NOMO-1 treated with DMSO at 0.1 percent for 48 hours (cell line): ENCODE results near the gene FGF14.

Experiments
- DNase-seq: peaks from one replicate; lab custom pipeline; 2025; ENCODE audit not compliant: unreplicated experiment; lab: John Stamatoyannopoulos, UW

The FGF14 gene

DNA sequence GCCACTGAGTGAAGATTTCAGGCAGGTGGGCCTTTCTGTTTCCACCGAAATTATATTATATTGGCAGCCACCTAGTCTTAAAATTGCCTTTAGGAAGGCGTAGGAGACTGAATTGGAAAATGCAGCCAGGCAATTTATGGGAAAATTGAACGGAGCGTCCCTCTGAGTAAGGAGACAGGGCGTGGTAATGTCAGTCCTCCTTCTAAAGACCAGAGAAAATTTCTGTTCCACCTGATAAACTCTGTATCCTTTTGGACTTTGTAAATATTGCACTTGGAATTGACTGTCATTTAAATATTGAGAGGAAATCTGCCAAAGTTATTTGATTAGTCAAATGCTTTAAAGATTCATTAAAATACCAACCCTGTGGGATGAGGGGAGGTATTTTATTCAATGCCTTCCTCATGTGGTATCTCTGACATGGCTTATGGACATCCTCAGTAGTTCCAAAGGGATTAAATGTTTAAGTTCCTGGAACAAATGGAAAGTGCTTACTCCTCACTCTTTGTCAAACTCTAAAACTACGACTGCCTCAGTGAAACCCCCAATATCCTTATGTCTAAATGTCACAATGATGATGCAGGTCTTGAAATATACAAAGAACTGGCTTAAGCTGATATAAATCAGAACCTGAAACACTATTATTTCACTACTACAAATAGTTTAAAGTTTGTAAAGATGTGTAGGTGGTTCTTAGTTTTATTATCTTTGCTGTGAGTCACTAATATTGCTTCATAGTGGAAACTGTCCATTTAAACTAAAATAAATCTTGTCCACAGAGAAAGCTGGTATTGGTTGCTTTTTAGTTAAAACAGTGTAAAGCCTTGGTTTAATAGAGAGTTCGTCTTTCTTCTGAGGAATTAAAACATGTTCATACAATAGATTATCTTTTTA, 203.2 kb downstream of the FGF14 start:
- DNase-seq, result no peak

DNA sequence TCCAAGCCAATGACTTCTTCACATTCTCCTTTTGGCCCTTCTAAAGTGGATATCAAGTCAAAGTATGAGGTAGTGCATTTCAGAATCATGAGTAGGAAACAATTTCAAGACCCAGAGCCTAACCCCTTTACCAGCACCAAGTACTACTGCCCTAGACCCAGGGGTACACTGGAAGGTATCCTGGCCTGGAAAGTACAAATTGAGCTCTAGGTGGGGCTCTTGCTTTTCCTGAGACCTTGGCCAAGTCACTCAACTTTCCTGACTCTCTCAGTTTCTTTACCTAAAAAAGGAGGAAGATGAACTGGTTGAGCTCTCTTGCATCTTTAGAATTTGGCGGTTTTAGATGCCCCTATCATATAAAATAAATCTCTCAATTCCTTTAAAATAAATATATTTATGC, 204.7 kb downstream of the FGF14 start:
- DNase-seq, result no peak

DNA sequence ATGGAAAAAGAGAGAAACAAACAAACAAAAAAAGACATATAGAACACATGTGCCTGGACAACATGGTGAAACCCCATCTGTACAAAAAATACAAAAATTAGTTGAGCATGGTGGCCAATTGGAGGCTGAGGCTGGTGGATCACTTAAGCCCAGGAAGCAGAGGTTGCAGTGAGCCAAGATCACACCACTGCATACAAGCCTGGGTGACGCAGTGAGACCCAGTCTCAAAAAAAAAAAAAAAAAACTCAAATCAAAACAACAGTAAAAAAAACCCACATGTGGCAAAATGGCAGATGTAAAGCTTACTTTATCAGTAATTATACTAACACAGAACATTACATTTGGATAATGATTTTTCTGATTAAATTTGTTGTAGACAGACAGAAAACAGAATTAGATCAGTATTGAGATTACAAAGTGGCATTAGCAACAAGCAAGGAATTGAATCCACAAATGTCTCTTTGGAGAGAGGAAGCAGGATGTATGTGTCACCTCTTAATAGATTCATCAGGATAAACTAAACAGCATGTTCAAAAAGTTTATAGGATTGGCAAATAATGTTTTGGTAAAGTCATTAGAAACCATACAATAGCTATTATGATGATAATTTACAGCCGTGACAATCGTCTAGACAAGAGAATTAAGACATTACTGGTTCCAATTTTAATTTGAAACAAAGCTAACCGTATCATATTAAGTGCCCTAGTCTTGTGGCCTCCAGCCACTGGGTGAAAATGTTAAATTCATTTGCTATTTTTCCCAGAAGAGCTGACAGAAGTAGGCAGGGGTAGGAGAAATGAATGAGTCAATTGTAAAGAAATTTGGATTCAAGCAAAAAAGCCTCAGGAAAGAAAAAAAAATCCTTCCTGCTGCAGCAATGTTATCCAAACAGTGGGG, 206.0 kb downstream of the FGF14 start:
- no peak for DNase-seq

DNA sequence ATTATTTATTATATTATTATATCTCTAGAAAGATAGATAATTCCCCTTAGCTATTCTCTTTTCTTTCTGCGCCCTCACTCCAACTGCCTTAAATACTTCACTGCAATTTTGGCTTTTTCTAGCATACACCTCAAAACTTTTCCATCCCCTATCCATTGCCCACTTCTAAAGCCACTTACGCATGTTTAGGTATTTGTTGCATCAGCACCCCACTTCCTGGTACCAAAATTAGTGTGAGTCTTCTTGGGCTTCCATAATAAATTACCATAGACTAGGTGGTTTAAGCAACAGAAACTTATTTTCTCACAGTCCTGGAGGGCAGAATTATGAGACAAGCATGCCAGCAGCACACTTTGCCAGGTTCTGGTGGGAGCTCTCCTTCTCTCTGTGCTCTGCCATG, 209.0 kb downstream of the FGF14 start:
- no peak for DNase-seq

DNA sequence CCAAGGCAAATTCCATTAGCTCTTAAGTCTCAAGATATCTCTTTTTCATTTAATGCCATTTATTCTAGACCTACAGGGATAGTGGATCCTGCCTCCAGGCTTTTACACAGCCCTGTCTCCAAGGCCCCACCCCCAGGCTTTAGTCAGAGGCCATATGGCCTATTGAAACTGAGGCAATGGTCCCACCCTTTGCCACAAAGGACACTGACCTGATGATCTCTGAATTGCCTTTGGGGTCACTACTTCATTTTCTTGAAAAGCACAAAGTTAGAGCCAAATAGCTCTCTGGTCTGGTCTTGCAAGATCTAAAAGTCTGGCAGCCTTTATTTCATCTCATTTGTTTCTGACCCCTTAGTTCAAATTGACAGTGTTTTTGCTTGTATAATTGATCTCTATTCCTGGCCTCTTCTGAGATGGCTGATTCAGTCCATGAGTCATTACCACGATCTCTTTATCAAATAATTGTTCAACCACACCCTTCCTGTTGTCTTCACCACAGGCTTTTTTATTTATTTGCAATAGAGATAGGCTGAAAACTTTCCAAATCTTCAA, 209.8 kb downstream of the FGF14 start:
- DNase-seq, result no peak

DNA sequence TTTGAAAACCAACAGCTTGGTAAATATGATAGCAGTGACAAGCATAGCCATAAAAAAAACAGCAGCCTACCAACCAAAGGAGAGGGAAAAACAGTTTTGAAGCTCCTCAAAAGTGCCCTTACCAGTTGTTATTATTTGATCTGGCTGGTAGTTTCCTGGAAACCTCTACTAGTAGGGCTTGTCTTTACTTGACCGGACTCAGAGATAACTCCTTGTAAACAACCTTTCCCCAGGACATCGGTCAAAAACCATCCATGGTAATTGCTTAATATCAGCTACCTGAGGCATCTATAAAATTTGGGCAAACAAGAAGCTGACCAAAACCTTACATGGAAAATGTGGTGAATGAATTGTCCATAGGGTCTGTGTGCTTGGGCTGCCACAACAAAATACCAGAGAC, 210.9 kb downstream of the FGF14 start:
- no peak for DNase-seq

DNA sequence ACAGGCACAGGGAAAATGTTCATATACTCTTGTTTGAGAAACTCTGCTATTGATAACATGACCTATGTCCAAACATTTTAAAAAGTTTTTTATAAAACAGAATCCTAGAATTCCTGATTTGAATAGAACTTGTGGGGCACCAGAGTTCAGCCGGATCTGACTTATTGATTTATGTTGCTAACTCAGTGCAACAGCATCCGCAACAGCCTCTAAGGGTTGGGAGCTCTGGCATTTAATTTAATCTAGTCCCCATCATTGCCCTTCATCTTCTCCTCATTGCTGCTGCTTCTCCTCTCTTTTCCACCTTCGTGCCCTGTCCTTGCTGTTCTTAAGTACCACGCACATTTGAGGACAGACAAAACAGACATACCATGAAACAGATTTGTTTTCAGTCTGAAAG, 214.5 kb downstream of the FGF14 start:
- no peak for DNase-seq

DNA sequence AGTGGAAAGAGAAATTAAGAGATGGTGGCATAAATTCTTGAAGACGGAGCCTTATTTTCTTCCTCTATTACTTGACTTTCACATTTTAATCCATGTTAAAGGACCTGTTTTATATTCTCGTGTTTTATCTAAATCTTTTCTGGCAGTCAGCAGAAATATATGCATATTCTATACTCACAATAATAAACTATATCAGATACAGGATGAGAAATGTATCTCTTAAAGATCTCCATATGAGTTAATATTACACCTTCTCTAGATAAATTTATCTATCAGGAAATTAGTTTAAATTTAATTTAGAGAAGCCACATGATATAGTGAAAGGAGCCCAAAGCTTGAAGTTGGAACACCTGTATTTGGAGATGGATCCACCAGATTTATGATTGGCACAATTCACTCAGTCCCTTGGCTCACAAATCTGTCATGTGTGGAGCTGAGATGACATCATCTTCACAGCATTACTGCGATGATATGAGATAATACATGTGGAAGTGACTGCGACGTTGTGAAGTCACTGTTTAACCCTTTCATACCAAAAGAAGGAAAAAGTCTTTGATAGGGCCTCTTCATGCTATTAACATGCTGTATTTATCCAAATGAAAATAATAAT, 216.4 kb downstream of the FGF14 start:
- DNase-seq, result no peak

DNA sequence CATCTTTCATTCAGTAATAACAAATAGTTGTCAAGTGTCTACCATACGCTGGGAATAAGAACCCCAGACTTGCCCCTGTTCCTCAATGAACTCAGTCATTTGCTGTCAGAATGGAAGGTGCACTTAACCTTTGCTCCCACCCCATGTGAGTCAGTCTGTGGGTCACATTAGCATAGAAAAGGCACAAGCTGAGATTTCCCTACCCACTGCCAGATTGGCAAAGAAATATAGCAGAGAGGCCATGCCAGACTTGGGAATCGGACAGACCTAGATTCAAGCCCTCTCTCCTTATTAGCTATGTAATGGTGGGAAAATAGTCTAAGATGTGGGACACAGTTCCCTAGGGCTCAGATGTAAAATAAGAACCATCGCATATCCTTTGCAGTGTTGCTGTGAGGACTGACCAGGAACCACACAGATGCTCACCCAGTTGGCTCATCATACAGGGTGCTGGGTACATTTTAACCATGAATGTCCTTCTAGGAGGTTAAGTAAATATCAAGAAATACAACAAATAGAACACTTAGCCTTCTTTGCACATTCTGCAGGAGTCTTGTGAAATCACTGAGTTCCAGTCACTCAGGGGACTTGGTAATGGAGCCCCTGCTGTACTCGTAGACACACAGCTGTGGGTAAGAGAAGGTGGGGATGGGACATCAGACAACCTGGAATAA, 218.2 kb downstream of the FGF14 start:
- DNase-seq, result no peak

DNA sequence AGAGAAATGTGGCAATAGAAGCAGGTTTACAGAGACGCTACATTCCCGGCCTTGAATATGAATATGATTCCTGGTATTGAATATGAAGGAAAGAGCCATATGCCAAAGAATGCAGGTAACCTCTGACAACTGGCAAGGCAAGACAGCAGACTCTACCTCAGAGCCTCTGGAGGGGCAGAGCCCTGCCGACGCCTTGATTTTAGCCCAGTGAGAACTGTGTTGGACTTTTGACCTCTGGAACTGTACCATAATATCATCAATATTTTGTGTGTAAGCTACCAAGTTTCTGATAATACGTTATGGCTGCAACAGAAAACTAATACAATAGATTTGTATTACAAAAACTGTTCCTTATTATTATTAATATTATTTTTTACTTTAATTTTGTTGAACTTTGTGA, 219.7 kb downstream of the FGF14 start:
- no peak for DNase-seq

DNA sequence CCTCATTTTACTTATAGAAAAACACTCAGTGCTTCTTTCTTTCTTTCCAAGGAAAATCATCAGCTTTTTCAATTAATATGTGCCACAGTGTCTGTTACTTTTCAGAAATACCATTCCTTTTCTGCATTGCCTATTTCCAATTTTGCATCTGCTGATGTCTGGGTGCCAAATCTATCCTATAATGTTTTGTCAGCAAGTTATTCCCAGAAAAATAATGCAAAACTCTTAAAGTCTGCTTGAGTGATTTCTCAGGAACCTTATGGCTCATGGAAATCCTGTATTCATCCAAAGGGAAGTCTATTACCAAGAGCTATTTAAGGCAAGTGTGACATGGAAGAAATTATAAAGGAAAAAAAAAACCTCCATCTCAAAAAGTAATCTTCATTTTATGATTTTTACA, 224.4 kb downstream of the FGF14 start:
- DNase-seq, result no peak

DNA sequence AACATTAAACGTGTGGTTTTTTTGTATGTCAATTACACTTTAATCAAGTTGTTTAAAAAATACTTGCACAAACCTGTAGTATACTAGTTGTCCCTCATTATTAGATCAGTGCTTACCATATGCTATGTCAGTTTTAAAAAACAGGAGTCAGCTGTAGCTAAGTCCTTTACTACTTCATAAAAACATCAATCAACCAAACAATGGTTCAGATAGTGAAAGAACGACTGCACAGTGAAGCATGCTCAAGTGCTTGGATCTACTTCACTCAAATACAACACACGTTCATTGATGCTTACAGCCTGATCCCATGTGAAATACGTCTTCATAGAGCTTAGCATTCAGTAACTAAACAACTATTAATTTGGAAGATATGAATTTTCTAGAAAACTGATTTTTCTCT, 225.0 kb downstream of the FGF14 start:
- no peak for DNase-seq

DNA sequence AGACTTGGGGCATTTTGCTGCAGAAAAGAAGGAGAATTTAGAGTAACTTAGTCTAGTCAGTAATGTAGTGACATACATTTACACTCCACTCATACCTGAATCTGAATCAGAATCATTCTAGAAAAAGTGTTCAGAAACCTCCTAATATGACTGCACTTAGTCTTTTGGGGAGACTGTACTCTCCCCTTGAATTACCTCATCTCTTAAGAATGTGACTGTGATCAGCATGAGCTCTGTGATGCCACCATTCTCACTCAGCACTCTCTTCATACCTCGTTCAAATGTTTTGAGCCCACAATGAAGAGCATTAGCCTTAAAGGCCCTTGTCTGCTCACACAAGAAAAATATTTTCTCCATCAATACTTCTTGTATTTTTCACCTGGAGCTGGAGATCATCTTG, 229.4 kb downstream of the FGF14 start:
- no peak for DNase-seq

DNA sequence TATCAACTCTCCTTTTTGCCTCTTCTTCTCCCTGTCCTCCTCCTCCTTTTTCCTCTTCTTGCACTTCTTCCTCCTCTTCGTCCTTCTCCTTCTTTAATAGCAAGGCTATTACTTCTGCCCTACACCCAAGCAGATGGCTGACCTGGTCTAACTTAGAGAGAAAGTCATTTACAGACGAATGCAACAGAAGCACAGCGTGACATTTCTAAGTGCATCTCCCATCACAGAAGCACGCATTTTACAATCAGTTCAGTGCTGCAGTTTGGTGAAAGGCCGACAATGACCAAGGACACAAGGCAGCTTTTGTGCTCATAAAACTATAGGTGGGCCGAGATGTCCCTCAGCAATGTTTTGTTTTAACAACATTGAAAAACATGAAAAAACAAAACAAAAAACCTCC, 231.5 kb downstream of the FGF14 start:
- DNase-seq, result no peak

DNA sequence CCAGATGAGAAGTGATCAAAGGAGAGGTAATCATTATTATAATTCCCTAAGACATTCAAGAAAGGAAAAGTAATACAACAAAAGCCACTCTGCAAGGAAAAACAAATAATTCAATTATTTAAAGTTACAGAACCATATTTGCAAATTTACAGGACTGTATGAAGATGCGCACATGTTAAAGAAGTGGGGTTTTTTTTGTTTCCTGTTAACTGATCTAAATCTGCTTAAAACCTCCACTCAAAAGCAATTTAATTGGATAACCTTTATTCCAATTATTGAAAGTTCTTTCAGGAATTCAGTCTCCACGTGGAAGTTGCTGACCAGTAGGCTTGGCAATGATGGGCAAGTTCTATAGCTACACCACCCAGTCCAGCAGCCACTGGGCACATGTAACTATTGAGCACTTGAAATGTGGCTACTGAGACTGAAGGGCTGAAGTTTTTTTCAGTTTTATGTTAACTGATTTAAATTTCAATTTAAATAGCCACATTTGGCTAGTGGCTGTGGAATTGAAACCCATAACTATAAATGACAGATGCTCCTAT, 232.3 kb downstream of the FGF14 start:
- DNase-seq, result no peak

DNA sequence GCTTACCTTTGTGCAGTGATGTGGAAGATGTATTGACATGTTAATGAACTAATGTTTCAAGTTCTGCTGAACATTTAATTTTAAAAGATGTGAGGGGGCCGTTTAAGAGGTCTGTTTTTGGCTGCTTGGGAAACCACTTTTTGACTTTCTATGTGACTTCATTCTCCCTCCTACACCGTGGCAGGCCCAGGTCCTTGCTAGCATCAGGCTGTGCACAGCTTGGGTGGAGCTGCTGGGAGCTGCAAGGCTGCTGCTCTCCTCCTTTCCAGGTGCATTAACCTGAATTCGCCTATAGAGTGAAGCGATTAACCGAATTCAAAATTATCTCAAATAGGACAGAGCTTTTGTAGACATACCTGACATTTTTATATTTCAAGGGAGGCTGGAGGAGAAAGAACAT, 249.1 kb downstream of the FGF14 start:
- DNase-seq, result no peak

DNA sequence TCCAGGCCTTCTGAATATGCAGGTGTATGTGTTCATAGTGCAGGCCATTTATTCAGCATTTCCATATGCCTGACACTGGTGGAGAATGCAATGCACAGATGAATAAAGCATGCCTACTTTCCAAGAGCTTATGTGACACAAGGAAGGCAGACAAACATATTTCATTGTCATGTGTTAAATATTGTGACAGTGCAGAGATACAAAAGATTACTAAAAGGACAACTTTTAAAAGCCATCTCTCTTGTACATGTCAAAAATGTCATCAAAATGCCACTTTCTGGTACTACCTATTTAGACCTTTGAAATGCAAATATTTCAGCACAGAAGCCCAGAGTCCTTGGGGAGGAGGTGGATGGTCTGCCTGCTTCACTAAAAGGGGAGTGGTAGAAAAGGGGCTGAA, 254.5 kb downstream of the FGF14 start:
- DNase-seq, result no peak

DNA sequence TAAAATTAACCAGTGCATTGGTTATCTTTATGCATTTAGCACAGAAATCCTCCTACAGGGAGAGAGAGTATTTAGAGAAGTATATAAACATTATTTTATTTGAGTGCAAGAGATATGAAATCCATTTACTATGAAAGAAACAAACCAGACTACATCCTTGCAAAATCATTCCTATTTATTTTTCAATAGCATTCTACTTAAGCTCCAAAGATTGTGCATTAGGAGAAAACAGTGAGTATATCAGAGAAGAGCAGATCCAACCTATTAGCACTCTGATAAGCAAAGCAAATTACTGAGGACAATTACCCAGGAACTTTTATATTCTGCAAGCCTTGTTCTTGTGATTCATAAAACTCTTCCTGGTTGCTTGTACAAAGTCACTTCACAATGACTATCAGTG, 256.1 kb downstream of the FGF14 start:
- DNase-seq, result no peak

DNA sequence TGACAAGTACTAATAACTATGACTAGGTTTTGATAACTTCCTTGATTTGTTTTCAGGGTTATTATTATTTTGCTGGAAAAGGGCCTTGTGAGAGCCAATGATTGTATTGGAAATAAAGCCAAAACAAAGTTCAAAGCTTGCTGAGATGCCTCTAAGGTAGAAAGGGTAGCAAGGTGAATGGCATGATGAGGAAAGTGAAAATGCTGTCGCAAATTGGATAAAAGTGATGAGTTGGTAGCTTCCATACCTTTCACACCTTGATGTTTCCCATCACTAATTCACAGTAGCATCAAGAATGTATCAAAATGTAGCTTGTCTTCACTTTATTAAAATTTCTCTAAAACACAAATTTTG, 259.4 kb downstream of the FGF14 start:
- DNase-seq, result no peak

DNA sequence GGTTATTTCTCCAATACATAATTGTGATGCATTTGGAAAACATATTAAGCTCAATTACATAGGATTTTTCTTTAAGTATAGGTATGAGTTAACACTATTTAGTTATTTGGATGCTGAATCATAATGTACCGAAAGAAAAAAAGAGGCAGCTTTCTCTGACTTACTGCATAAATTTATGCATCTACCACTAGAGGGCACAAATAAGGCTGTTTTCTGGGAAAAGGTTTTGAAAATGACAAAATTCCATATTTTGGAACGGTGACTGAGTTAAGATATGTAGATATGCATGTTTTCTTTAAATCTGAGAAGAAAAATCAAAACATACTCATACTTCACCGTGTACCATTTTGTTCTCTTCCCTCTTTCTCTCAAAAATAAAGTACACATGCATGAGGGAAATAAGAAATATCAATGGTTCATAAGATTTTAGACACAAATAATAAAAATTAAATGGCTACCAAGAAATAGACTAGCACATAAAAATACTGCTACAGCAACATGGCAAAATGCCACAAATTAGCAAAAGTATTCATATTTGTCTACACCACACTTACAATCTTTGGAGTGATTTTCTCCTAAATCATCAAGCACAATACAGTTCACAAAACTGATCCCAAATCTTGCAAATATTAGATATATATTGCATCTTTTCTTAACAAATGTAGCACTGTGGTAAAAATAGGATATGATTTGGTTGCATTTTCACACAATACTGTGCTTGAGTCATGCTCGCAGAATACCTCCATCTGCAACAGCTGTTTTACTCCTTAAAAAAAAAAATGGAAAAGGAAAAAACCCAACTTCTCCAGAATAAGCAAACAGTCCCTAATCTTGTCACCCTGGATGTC, 260.0 kb downstream of the FGF14 start:
- DNase-seq, result no peak
